Tibial artery (tissue), 4 donors: ENCODE measurements around the gene ATRN.

Experiments used
- DNase-seq, 2 donors: peaks; one replicate each; pipeline ENCODE4 v3.0.0-alpha.2; 2019
- H3K27ac ChIP-seq, 2 donors: fragments of 200-600 bp; sonication (generic) in 1 of 2; 1 replicate in 1 of 2; 2 replicates in 1 of 2; pipeline ENCODE4 v1.5.1; 2018 to 2019; ENCODE audit warnings: mild to moderate bottlenecking in 1 of 2
- H3K27me3 ChIP-seq, 2 donors: fragments of 200-600 bp; sonication (generic) in 1 of 2; one replicate each; pipeline versions ENCODE4 v1.5.1 to v1.6.0; 2016 to 2019
- H3K36me3 ChIP-seq, 3 donors: fragments of 200-600 bp; sonication (generic) in 2 of 3; one replicate each; pipeline ENCODE4 v1.5.1; 2016 to 2019; ENCODE audit warnings: mild to moderate bottlenecking in 2 of 3
- H3K4me1 ChIP-seq, 4 donors: fragments of 200-600 bp; sonication (generic) in 2 of 4; 1 replicate in 3 of 4; 2 replicates in 1 of 4; pipeline ENCODE4 v1.5.1; 2016 to 2019
- H3K4me3 ChIP-seq, 2 donors: fragments of 200-600 bp; sonication (generic) in 1 of 2; 1 replicate in 1 of 2; 2 replicates in 1 of 2; pipeline ENCODE4 v1.5.1; 2018 to 2019; ENCODE audit warnings: mild to moderate bottlenecking in 2 of 2
- H3K9me3 ChIP-seq, 3 donors: fragments of 200-600 bp; sonication (generic) in 1 of 3; one replicate each; pipeline ENCODE4 v1.5.1; 2016 to 2019
- CTCF ChIP-seq, 2 experiments: fragments of 200-600 bp in 1 of 2; fragments of 450-650 bp in 1 of 2; IDR thresholded peaks; one replicate each; pipeline ENCODE4 v1.5.1; 2017 to 2019; ENCODE audit warnings: antibody characterized with exemption in 2 of 2, mild to moderate bottlenecking in 1 of 2, moderate library complexity in 1 of 2
- intact Hi-C: fragments of 100-400 bp; cut with DNase I; formaldehyde crosslinking; loops from one replicate; pipeline ENCODE4 v1.15.0; 2023; ENCODE audit warnings: low total_unique reads

Gene ATRN

GRCh38 chr20:3563133-3563532 is 92.3 kb downstream of the ATRN start:
- DNase-seq = no peak
- Histone ChIP-seq H3K36me3 (peaks cover 7 to 50% (median 24%) of the 10 kb centered on the region in 3 donors), H3K4me3 (no peak overlapping the region), H3K9me3 (no peaks in the 10 kb centered on the region), H3K27me3 (no peaks in the 10 kb centered on the region), H3K4me1 (no peaks in the 10 kb centered on the region), H3K27ac (no peak overlapping the region)
- intact Hi-C loops = no loop called here
- no peak for TF ChIP-seq CTCF (IDR thresholded peaks at IDR 0.05)

- no peak for DNase-seq
- H3K9me3 ChIP-seq = no peaks in the 10 kb centered on the region
- H3K36me3 ChIP-seq = peaks cover 7 to 50% (median 24%) of the 10 kb centered on the region in 3 donors
- H3K4me1 ChIP-seq = no peaks in the 10 kb centered on the region
- TF ChIP-seq CTCF (IDR thresholded peaks at IDR 0.05) = peak; percentile 32 to 47
- H3K4me3 ChIP-seq = no peak overlapping the region
- no peaks in the 10 kb centered on the region for H3K27me3 ChIP-seq
- H3K27ac ChIP-seq = no peak overlapping the region
- intact Hi-C loops = no loop called here
Observed at GRCh38 chr20:3563548-3564177, 92.8 kb downstream of the ATRN start.

GRCh38 chr20:3565851-3566250 is 95.0 kb downstream of the ATRN start:
- TF ChIP-seq CTCF (IDR thresholded peaks at IDR 0.05) = no peak
- Histone ChIP-seq H3K4me3 (no peak overlapping the region), H3K4me1 (no peaks in the 10 kb centered on the region), H3K27me3 (no peaks in the 10 kb centered on the region), H3K36me3 (peaks cover 7 to 50% (median 27%) of the 10 kb centered on the region in 3 donors), H3K9me3 (no peaks in the 10 kb centered on the region), H3K27ac (no peak overlapping the region)
- intact Hi-C loops = no loop called here
- DNase-seq = no peak

- peaks cover 12 to 56% (median 48%) of the 10 kb centered on the region in 3 donors for H3K36me3 ChIP-seq
- no peak overlapping the region for H3K4me3 ChIP-seq
- no peak for TF ChIP-seq CTCF (IDR thresholded peaks at IDR 0.05)
- no peak overlapping the region for H3K27ac ChIP-seq
- intact Hi-C loops = no loop called here
- H3K4me1 ChIP-seq = no peaks in the 10 kb centered on the region
- no peaks in the 10 kb centered on the region for H3K27me3 ChIP-seq
- H3K9me3 ChIP-seq = no peaks in the 10 kb centered on the region
- DNase-seq = no peak
Observed at GRCh38 chr20:3572151-3572550, 101.3 kb downstream of the ATRN start.

- no peaks in the 10 kb centered on the region for H3K27me3 ChIP-seq
- H3K4me3 ChIP-seq = no peak overlapping the region
- peaks cover 13 to 72% (median 60%) of the 10 kb centered on the region in 3 donors for H3K36me3 ChIP-seq
- TF ChIP-seq CTCF (IDR thresholded peaks at IDR 0.05) = no peak
- peaks cover 0 to 8% (median 2%) of the 10 kb centered on the region in 4 donors for H3K4me1 ChIP-seq
- no peak for DNase-seq
- no peak overlapping the region for H3K27ac ChIP-seq
- no peaks in the 10 kb centered on the region for H3K9me3 ChIP-seq
- intact Hi-C loops = no loop called here
Observed at GRCh38 chr20:3576363-3576762, 105.5 kb downstream of the ATRN start.
